GDM1 (cell line): ENCODE data around the gene CSNK2A1.
"Not testable (repeated sequence)": the region's sequence is repeated elsewhere in the genome, so short reads cannot be mapped to it uniquely, and the experiment has no call there.

ENCODE experiments used
- DNase-seq: peaks from one replicate; lab custom pipeline; 2025; lab: John Stamatoyannopoulos, UW

Gene CSNK2A1

DNA sequence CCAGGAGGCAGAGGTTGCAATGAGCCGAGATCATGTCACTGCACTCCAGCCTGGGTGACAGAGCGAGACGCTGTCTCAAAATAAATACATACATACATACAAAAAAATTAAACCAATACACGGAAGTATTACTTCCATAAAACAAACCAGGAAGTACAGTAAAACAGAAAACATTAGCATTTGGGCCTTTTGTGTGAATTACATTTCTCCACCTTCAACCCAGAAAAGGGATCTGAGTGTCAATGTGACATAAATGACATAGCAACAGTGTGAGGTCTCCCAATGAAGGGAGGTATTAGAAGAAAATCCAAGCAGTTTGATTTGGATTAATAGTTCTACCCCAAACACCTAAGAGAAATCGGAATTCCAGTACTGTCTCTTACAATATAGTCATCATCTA, 10.1 kb downstream of the CSNK2A1 start:
- no peak for DNase-seq

DNA sequence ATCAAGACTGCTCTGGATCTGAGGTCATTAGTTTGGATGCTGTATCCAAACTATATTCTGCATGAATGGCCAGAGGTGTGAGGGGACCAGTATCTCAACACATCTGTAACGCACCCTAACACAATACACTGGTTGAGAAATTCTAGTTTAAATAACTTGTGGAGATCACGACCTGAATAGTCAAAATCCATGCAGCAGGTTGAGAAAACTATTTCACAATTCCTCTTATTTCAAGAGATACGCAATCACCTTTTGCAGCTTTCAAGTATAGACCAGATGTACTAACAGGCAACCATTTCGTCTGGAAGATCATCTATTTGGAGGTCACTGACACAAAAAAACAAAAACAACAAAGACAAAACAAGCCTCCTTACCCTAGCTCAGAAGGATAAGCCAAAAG, 11.1 kb downstream of the CSNK2A1 start:
- no peak for DNase-seq

DNA sequence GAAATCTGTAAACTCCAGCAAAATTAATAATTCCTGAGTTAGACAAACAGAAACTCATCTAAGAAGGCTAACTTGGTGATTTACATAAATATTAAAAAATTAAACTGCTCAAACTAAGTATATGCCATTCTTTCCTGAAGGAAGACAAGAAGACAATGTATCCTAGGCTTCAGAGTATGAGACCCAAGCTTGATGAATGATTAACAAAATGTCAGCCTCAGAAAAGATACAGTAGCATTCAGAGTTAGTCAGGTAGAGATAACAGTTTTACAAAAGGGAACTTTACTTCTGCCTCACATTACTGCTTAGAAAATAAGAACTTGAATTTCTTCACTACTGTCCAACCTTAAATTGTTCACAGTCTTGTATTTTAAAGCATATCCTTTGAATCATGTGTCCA, 12.0 kb downstream of the CSNK2A1 start:
- no peak for DNase-seq

DNA sequence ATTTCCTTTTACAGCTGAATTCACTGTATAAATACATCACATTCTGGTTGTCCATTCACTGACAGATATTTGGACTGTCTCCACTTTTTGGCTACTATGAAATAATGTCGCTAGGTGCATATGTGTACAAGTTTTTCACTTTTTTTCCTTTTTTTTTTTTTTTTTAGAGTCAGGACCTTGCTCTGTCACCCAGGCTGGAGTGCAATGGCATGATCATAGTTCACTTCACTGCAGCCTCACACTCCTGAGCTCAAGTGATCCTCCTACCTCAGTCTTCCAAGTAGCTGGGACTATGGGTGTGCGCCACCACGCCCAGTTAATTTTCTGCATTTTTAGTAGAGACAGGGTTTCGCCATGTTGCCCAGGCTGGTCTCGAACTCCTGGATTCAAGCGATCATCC, 13.3 kb downstream of the CSNK2A1 start:
- no peak for DNase-seq

DNA sequence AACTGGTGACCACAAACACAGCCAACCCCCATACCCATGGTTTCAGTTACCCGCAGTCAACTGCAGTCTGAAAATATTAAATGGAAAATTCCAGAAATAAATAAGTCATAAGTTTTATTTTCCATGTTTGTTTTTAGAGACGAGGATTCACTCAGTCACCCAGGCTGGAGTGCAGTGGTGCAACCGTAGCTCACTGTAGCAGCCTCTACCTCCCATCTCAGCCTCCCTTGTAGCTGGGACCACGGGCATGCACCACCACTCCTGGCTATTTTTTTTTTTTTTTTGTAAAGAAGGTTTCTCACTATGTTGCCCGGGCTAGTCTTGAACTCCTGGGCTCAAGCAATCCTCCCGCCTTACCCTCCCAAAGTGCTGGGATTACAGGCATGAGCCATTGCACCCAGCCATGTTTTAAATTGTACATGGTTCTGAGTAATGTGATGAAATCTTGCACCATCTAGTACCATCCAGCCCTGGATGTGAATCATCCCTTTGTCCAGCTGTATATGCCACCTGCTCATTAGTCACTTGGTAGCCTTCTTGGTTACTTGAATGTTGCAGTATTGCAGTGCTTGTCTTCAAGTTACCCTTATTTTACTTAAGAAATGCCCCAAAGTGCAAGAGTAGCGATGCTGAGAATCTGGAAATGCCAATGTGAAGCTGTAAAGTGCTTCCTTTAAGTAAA, 14.5 kb downstream of the CSNK2A1 start:
- DNase-seq: no peak

DNA sequence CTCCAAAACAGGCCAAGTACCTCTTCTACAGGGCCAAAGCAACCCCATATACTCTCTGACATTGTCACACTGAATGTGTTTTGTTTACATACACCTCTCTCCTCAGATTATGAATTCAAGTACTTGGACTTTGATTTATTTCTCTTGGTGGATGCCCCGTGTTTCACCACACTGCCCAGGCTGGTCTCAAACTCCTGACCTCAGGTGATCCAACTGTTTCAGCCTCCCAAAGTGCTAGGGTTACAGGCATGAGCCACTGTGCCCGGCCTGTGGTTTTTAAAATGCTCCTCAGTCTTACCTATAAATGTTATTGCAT, 16.1 kb downstream of the CSNK2A1 start:
- DNase-seq: no peak

DNA sequence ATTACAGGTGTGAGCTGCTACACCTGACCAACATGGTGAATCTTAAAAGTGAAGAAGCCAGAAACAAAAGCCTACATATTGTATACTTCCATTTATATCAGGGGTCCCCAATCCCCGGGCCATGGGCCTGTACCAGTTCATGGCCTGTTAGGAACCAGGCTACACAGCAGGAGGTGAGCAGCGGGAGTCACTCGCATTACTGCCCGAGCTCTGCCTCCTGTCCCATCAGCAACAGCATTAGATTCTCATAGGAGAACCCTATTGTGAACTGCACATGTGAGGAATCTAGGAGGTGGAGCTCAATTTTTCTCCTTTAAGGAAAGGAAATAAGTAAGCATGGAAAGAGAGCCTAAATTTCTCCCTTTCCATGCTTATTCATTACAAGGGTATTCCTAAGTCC, 21.7 kb downstream of the CSNK2A1 start:
- no peak for DNase-seq

DNA sequence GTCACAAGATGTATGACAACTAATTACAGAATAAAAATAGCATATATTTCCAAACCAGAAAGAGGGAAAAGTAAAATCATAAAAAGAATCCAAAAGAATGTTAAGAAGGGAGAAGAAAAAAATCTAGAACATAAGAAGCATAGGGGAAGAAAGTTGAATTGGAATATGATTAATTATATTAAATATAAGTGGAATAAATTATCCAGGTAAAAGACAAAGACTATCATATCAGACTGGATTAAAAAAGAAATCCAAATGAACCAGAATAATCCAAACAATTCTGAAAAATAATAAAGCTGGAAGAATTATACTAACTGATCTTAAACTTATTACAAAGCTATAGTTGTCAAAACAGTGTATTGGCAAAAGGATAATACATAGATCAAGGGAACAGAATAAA, 23.6 kb downstream of the CSNK2A1 start:
- no peak for DNase-seq

DNA sequence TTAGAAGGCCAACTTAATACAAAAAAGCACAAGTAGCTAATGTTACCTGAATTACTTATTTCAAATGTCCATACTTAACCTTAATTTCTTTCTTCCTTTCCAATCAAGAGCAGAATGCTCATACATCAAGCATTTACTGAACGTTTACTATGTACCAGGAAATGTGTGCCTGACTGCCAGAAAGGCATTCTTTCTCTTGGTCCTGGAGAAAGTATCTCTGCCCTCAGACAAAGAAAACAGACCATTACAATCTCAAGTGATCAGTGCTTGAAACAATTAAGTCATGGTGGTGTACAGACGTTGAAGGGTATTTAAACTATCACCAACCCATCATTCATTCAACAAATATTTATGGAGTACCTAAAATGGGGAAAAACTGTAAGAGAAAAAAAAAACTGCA, 26.4 kb downstream of the CSNK2A1 start:
- DNase-seq: no peak

DNA sequence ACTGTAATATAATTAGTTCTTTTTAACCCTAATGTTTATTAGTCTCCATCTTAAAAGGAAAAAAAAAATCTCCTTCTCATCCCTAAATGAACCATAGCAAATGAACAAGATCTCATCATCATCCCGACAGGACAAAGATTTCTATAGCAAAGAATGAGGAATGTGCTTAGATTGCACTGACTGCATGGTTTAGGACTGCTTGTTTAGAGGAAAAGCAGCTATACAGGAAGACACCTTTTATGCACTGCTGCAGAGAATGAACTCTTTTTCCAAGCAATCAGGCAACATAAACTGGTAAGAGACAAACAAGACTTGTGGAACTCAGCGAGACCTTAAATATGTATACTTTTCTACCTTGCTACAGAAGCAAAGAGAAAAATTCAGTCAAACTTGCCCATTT, 26.8 kb downstream of the CSNK2A1 start:
- no peak for DNase-seq

DNA sequence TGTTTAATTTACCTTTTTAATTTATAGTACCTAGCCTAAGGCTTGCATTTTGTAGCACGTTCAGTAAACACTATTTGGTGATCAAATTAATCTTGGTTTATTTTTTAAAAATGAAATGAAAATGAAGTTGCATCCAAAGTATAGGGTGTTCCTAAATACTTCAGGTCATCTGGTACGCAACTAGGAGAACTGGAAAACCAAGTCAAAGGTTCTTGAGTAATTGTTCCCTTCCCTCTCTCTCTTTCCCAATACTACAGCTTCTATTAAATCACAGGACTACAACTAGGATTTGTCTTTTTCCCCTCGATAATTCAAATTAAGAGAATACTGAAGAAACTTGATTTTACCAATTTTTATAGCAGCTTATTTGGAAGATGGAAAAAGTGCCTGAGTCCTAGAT, 27.9 kb downstream of the CSNK2A1 start:
- DNase-seq: no peak

DNA sequence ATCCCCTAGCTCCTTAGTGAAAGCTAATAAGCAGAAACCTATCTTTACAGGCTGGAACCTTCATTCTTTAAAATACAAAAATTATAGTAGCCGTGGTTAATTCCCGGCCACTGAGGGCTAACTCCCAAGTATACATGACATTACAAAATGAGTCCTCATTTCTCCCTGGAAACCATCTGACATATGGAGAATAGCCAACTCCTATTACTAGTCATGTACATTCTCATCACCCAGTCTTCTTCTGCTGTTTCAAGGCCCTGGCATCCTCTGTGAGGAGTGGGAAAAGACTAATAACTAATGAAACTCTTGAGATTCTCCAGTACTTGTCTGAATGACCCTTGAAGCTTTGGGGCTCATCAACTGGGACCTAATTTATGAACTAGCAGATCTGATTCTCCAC, 30.2 kb downstream of the CSNK2A1 start:
- DNase-seq: no peak

DNA sequence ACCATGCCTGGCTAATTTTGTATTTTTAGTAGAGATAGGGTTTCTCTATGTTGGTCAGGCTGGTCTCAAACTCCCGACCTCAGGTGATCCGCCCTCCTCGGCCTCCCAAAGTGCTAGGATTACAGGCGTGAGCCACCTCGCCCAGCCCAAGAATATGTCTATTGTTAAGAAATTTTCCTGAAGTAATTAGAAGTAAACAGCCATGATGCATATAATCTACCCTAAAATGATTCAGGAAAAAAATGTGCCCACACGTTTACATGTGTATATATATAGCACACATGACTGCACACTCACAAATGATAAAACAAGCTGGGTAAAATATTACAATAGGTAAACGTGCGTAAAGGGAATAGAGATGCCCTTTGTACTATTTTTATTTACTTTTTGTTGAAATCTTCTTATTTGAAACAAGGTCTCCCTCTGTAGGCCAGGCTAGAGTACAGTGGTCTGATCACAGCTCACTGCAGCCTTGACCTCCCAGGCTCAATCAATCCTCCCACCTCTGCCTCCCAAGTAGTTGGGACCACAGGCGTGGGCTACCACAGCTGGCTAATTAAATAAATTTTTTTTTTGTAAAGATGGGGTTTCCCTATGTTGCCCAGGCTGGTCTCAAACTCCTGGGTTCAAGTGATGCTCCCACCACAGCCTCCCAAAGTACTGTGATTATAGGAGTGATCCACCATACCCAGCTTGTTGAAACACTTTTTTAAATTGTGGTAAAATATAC, 33.1 kb downstream of the CSNK2A1 start:
- DNase-seq: not testable (repeated sequence)

DNA sequence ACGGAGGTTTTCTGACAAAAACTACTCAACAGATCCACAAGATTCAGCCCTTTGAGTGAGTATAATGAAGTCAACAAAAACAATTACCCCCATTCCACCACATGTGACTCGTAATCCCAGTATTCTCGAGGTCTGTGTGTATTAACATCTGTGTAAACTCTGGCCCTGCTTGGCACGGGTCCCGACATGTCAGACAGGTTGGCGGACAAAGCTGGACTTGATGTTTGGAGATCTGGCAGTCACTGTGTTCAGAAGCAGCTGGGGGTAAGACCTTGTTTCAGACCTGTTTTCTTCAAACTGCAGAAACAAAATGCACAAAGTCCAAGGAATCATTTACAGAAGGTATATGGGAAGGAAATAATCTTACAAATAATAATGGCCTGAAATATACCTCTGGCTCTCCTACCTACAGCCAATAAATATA, 35.2 kb downstream of the CSNK2A1 start:
- not testable (repeated sequence) for DNase-seq

DNA sequence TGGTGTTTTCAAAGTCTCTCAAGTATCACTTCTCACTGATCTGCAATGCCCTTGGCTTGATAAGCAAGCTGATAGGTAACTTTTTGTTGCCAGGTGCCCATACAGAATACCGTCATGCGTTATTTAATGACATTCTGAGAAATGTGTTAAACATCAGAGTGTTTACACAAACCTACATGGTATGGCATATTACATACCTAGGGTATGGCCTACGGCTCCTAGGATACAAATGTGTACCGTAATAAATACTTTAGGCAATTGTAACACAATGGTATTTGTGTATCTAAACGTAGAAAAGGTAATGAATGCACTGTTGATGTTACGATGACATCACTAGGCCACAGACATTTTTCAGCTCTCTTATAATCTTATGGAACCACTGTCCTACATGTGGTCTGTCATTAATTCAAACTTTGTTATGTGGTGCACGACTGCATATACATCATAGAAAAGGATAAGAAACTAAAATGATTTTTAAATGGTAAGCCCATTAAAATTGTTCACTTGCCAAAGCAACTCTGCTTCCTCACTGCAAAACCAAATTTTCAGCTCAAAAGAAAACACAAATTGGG, 35.7 kb downstream of the CSNK2A1 start:
- no peak for DNase-seq

DNA sequence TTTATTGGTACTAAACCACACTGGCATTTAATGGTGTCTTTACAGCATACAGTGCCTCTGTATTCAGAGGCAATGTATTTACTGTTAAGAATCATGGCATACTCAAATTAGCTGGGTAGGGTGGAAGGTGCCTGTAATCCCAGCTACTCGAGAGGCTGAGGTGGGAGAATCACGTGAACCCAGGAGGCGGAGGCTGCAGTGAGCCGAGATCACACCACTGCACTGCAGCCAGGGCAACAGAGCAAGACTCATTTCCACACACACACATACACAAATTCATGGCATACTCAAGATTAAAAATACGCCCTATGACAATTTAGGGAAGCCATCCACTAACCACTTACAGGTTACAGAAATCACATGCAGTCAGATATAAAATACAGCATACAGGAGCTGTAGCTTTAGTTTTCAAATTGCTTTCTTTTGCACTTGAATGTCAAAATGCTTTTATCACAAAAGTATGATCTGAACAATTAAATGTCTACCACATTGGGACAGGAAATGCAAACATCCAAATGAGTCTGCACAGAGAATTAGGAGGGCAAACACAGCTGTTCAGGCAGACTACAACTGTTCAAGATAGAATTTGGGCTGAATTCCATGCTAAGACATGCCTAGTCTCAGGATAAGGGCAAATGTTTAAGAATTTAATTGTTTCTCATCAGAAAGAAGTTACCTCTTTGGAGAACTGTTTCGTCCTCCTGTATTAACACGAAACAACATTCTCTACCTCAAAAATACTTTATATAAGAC, 36.4 kb downstream of the CSNK2A1 start:
- DNase-seq: no peak

DNA sequence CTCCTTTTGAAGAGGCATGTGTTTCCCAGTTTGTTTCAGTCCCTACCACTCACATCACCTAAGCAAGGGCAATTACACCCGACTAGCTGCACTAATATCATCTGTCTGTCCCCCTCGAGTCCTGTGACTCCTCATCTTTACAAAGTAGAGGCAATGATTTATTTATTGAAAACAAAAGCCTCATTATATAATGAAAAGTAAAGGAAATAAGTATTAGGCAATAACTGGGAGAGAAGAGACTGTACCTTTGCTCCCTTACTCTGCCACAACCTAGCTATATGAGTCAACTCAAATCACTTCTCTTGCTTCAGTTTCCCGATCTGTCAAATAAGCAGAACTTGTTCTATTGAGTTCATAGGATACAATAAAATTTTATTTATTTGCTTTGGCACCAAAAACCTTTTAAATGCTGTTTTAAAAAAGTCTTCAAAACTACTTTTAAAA, 38.9 kb downstream of the CSNK2A1 start:
- DNase-seq: no peak

DNA sequence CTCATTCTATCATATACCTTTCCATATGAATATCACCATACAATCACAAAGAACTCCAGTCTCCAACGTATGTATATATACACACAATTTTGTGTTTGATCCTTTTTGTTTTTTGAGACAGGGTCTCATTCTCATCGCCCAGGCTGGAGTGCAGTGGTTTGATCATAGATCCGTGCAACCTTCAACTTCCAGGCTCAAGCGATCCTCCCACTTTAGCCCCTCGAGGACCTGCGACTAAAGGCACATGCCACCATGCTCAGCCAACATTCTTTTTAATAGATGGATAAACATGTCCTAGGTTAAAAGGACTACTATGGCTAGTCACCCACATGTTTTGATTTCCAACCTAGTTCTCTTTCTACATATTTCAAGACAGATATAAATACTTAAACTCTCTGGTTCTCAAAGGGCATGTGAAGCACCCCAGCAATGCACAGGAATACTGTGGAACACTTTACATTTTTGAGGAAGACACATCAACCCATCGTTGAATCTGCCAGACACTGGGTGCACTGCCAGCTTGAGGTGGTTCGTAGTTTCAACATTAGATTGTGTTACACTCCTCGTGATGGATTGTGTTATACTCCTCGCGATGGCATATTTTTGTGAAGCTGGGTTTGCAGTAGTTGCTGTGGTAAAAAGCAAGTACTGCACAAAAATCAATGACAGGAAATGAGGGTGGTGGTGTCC, 40.4 kb downstream of the CSNK2A1 start:
- no peak for DNase-seq

DNA sequence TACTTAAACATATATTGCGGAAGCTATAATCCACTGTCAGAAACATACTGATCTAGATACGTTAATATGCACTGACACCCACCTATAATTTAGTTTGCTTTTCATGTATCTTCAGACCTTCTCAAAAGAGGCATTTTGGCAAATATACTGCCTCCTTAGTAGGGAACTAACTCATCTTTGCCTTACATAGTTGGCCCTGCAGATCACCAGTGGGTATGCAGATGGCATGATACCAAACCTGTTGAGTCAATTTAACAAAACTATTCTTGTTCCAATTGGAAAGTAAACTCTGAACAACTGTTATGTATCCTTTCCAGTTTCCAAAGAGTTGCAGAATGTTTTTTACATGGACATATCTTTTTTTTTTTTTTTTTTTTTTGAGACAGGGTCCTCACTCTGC, 45.6 kb downstream of the CSNK2A1 start:
- DNase-seq: no peak

DNA sequence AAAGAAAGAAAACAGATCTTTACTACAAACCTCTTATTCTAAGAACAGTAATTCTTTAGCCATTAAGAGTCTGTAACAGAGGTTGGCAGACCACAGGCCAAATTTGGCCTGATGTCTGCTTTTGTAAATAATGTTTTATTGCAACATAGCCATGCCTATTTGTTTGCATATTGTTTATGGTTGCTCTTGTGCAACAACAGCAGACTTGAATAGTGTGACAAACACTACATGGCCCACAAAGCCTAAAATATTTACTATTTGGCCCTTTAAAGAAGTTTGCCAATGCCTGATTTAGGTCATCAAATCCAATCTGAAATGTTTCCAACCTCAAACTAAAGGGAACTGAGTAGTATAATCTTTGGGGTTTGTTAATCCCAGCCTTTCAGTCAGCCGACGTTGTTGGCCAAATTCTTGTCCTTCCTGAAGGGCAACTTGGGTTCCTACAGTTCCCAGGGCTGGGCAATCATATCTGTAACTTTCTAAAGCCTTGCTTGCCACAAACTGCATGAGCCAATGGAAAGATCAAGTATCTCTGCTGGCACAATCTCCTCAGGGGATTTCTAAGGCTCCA, 47.4 kb downstream of the CSNK2A1 start:
- DNase-seq: no peak

DNA sequence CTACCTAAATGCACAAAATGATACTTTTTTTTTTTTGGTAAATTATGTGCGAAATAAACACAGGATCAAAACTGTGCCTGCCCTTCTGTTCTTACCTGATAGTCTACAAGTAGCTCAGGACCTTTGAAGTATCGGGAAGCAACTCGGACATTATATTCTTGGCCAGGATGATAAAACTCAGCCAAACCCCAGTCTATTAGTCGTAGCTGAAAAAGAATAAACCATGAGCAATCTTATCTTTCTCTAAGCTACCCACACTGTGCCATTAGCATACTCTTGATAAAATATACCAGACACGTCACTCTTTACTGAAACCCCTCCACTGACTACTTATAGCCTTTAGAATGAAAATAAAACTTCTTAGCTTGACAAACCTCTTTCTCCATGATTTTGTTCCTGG, 51.4 kb downstream of the CSNK2A1 start:
- DNase-seq: no peak

DNA sequence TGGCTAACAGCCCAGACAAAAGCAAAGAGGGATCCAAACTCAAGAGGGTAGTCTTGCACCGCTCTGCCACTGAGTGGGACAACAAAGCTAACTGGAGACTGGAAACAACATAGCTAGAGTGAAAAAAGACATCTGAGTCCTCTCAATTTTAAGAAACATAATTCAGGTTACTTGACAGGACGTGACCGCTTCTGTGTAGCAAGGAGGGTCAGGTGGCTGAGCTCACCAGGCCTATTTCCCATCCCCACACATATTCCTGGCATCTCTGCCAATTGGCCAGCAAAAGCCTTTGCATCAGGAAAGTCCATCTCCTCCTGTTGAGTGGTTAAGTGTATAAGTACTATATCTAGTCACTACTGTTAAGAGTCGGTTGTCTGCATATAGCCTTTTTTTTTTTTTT, 55.9 kb downstream of the CSNK2A1 start:
- DNase-seq: no peak
